Measurements from ENCODE around the gene DENND6B.
A peak's percentile ranks its signal among the peaks of the same experiment; 100 is the strongest.

The DENND6B gene

DNA sequence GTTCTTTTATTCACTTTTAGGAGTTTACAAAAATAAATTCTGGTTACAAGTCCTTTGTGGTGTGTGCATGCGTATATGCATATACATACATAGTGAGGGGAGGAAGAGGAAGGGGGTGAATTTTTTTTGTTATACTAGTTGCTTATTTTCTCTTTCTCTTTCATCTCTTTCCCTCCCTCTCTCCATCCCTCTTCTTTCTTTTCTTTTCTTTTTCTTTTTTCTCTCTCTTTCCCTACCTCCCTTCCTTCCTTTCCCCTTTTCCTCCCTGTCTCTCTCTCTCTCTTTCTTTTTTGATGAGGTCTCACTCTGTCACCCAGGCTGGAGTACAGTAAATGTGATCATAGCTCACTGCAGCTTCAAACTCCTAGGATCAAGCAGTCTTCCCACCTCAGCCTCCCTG lies 30.4 kb upstream of the DENND6B start:
- Histone ChIP-seq H3K36me3 (ENCODE audit: control insufficient read depth, insufficient read depth, low read length, severe bottlenecking) (peaks cover 23% of the 10 kb centered on the region), H3K27me3 (replicated peaks; ENCODE audit: control insufficient read depth, insufficient read depth, low read length) (no peaks in the 10 kb centered on the region), H3K4me1 (ENCODE audit: control insufficient read depth, insufficient read depth, low read length) (no peaks in the 10 kb centered on the region), H3K9me3 (ENCODE audit: control insufficient read depth, low read length) (no peaks in the 10 kb centered on the region), H3K4me3 (ENCODE audit: low read length) (no peak overlapping the region), H3K9ac (ENCODE audit: low read length) (no peak overlapping the region)
- no peak for DNase-seq (ENCODE audit: low read depth)

DNA sequence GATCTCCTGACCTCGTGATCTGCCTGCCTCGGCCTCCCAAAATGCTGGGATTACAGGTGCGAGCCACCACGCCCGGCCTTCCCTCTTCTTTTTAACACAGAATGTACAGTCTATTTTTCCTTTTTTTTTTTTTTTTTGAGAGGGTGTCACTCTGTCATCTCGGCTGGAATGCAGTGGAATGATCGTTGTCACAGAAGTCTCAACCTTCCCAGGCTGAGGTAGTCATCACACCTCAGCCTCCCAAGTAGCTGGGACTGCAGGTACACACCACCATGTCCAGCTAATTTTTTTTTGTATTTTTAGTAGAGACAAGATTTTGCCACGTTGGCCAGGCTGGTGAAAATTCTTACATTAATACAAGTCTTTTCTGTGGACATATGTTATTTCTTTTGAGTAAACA lies 29.4 kb upstream of the DENND6B start:
- Histone ChIP-seq H3K27me3 (replicated peaks; ENCODE audit: control insufficient read depth, insufficient read depth, low read length) (no peaks in the 10 kb centered on the region), H3K9me3 (ENCODE audit: control insufficient read depth, low read length) (no peaks in the 10 kb centered on the region), H3K4me1 (ENCODE audit: control insufficient read depth, insufficient read depth, low read length) (no peaks in the 10 kb centered on the region), H3K36me3 (ENCODE audit: control insufficient read depth, insufficient read depth, low read length, severe bottlenecking) (peaks cover 18% of the 10 kb centered on the region), H3K4me3 (ENCODE audit: low read length) (no peak overlapping the region), H3K9ac (ENCODE audit: low read length) (no peak overlapping the region)
- no peak for DNase-seq (ENCODE audit: low read depth)

DNA sequence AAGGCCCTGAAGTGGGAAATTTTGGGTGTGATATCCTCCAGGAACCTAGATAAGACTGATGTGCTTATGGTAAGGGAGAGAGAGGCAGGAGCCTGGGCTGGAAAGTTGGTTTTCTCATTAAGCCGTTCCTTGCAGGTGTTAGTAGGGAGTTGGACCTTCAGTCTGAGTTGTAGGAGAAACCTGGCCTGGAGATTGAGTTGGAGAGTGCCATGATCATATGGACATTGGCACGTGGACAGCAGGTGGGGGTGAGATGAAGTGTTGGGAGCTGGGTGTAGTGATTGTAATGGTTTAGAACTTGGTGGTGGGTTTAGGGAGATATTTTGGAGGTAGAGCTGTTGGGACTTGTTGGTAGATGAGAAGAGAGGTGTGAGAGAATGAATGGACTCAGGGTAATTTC lies 21.2 kb upstream of the DENND6B start:
- Histone ChIP-seq H3K9me3 (ENCODE audit: control insufficient read depth, low read length) (no peaks in the 10 kb centered on the region), H3K27me3 (replicated peaks; ENCODE audit: control insufficient read depth, insufficient read depth, low read length) (no peaks in the 10 kb centered on the region), H3K36me3 (ENCODE audit: control insufficient read depth, insufficient read depth, low read length, severe bottlenecking) (peaks cover 5% of the 10 kb centered on the region), H3K4me3 (ENCODE audit: low read length) (no peak overlapping the region), H3K9ac (ENCODE audit: low read length) (no peak overlapping the region), H3K4me1 (ENCODE audit: control insufficient read depth, insufficient read depth, low read length) (peaks cover 4% of the 10 kb centered on the region)
- DNase-seq (ENCODE audit: low read depth), result no peak

DNA sequence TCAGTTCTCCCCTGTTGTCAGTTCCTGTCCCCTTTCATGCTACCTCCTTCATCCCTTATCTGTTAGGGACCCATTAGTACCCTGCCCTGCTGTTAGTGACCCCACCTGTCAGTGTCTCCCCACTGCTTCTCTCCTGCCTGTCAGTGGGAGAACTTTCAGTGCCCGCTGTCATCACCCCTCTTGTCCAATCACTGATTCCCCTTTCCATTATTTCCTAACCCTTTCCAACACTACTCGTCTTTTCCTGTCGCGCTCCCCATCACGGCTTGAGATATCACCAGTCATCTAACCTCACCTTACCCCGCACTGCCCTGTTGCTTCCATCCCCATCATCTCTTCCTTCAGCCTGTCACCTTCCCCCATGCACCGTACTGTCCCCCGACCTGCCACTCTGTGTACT lies 20.3 kb upstream of the DENND6B start:
- Histone ChIP-seq H3K9me3 (ENCODE audit: control insufficient read depth, low read length) (no peaks in the 10 kb centered on the region), H3K36me3 (ENCODE audit: control insufficient read depth, insufficient read depth, low read length, severe bottlenecking) (no peaks in the 10 kb centered on the region), H3K27me3 (replicated peaks; ENCODE audit: control insufficient read depth, insufficient read depth, low read length) (no peaks in the 10 kb centered on the region), H3K4me3 (ENCODE audit: low read length) (no peak overlapping the region), H3K9ac (ENCODE audit: low read length) (no peak overlapping the region), H3K4me1 (ENCODE audit: control insufficient read depth, insufficient read depth, low read length) (peaks cover 7% of the 10 kb centered on the region)
- DNase-seq (ENCODE audit: low read depth), result no peak

DNA sequence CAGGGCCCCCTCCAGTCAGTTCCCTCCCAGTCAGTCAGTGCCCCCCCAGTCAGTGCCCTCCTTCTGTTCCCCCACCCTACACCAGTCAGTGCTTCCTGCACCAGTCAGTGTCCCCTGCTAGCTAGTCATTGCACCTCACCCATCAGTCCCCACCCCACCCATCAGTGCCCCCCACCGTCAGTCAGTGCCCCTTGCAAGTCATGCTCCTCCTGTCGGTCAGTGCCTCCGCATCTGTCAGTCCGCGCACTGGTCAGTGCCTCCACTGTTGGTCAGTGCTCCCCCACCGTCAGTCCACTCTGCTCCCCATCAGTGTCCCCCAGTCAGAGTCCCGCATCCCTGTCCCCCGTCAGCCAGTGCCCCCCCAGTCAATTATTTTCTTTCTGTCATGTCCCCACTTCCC lies 19.7 kb upstream of the DENND6B start:
- peaks cover 7% of the 10 kb centered on the region for H3K4me1 ChIP-seq (ENCODE audit: control insufficient read depth, insufficient read depth, low read length)
- no peaks in the 10 kb centered on the region for H3K27me3 ChIP-seq (replicated peaks; ENCODE audit: control insufficient read depth, insufficient read depth, low read length)
- no peaks in the 10 kb centered on the region for H3K9me3 ChIP-seq (ENCODE audit: control insufficient read depth, low read length)
- H3K4me3 ChIP-seq (ENCODE audit: low read length), result no peak overlapping the region
- DNase-seq (ENCODE audit: low read depth), result no peak
- no peak overlapping the region for H3K9ac ChIP-seq (ENCODE audit: low read length)
- no peaks in the 10 kb centered on the region for H3K36me3 ChIP-seq (ENCODE audit: control insufficient read depth, insufficient read depth, low read length, severe bottlenecking)

DNA sequence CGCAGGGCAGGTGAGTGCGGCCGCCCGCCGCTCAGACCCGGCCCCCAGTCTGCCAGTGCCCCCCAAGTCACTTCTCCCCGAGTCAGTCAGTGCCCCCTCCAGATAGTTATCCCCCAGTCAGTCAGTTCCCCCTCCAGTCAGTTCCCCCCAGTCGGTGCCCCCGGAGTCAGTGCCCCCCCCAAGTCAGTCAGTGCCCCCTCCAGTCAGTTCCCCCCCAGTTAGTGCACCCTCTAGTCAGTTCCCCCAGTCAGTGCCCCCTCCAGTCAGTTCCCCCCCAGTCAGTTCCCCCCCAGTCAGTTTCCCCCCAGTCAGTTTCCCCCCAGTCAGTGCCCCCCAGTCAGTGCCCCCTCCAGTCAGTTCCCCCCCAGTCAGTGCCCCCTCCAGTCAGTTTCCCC lies 16.7 kb upstream of the DENND6B start:
- no peak for DNase-seq (ENCODE audit: low read depth)
- H3K4me3 ChIP-seq (ENCODE audit: low read length), result peak overlapping the region; percentile 90
- peak overlapping the region; percentile 93 for H3K9ac ChIP-seq (ENCODE audit: low read length)
- no peaks in the 10 kb centered on the region for H3K9me3 ChIP-seq (ENCODE audit: control insufficient read depth, low read length)
- H3K4me1 ChIP-seq (ENCODE audit: control insufficient read depth, insufficient read depth, low read length), result peaks cover 7% of the 10 kb centered on the region
- H3K27me3 ChIP-seq (replicated peaks; ENCODE audit: control insufficient read depth, insufficient read depth, low read length), result no peaks in the 10 kb centered on the region
- no peaks in the 10 kb centered on the region for H3K36me3 ChIP-seq (ENCODE audit: control insufficient read depth, insufficient read depth, low read length, severe bottlenecking)

DNA sequence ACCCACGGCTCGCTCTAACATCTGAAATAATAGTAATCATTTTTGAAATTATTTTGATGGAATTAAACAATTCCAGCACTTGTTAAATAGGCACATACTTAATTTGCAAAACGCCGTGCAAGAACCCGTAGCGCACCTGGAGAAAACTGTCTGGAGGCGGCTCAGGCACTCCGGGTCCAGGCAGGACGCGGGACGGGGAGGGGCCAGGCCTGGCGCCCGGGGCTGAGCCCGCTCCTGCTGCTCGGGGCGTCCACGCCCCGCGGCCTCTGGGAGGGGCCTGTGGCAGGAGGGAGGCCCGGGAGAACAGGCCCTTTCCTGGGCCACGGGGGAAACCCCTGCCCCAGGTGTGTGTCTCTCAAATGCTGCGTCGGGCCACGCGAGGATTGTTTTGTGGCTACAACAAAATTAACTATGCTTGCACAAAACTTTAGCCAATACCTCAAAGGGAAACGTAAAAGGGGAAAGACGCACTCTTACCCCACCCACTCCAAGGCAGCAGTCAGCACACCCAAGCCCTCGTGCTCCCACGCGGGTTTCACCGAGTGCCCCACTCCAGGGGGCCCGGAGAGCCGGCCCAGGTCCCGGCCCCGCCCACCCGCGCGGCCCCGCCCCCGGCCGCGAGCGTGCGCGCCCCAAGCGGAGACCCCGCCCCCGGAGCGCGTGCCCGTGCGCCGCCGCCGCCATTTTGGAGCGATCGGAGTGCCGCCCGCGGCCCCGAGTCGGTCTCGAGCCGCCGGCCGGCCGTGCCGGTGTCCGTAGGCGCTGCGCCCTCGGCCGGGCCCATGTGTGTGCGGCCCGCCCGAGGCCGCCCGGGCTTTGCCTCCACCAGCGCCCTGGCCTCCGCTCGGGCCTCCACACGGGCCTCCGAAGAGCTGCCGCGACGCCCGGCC lies 16.1 kb upstream of the DENND6B start, which contains the start of gene PPP6R2:
TSS of gene PPP6R2 (plus strand) at position 677 of the 890 bp plus-strand sequence. CDS start 50,582 bp downstream, outside the sequence.
- Histone ChIP-seq H3K9ac (ENCODE audit: low read length) (peak within 1 kb of the TSS; percentile 93), H3K9me3 (ENCODE audit: control insufficient read depth, low read length) (no peaks in the 10 kb centered on the region), H3K36me3 (ENCODE audit: control insufficient read depth, insufficient read depth, low read length, severe bottlenecking) (no peaks in the 10 kb centered on the region), H3K4me1 (ENCODE audit: control insufficient read depth, insufficient read depth, low read length) (peaks cover 7% of the 10 kb centered on the region), H3K27me3 (replicated peaks; ENCODE audit: control insufficient read depth, insufficient read depth, low read length) (no peaks in the 10 kb centered on the region), H3K4me3 (ENCODE audit: low read length) (peak within 1 kb of the TSS; percentile 90)
- DNase-seq (ENCODE audit: low read depth), result peak; percentile 91

DNA sequence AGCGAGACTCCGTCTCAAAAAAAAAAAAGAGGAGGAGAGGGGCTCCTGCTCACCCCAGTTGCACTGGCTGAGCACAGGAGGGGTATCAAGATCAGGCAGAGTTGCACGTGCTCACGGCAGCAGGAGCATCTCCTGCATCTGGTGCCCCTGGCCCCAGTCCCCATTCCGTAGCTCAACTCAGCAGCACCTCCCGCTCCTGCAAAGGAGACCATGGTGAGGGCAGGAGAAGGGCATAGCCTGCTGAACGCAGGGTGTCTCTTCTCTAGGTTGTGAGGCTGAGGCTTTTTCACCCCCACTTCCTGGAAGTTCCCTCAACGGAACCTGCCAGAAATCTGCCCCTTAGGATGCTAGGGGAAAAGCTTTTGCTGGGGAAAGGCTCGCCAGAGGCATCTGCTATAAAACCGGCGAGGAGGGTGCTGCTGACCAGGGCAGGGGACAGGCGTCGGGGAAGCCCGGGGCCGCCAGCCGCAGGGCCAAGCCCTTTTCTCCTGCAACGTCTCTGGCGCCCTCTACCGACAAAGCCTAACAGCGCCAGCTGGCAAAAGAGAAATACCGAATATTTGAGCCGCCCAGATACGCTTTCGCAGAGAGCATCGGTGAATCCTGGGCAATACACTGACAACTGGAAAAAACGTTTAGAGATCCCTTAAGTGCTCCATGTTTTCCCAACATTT lies 15.3 kb upstream of the DENND6B start:
- DNase-seq (ENCODE audit: low read depth), result peak; percentile 97
- Histone ChIP-seq H3K9ac (ENCODE audit: low read length) (peak overlapping the region; percentile 93), H3K9me3 (ENCODE audit: control insufficient read depth, low read length) (no peaks in the 10 kb centered on the region), H3K36me3 (ENCODE audit: control insufficient read depth, insufficient read depth, low read length, severe bottlenecking) (no peaks in the 10 kb centered on the region), H3K27me3 (replicated peaks; ENCODE audit: control insufficient read depth, insufficient read depth, low read length) (no peaks in the 10 kb centered on the region), H3K4me3 (ENCODE audit: low read length) (peak overlapping the region; percentile 90), H3K4me1 (ENCODE audit: control insufficient read depth, insufficient read depth, low read length) (peaks cover 7% of the 10 kb centered on the region)

DNA sequence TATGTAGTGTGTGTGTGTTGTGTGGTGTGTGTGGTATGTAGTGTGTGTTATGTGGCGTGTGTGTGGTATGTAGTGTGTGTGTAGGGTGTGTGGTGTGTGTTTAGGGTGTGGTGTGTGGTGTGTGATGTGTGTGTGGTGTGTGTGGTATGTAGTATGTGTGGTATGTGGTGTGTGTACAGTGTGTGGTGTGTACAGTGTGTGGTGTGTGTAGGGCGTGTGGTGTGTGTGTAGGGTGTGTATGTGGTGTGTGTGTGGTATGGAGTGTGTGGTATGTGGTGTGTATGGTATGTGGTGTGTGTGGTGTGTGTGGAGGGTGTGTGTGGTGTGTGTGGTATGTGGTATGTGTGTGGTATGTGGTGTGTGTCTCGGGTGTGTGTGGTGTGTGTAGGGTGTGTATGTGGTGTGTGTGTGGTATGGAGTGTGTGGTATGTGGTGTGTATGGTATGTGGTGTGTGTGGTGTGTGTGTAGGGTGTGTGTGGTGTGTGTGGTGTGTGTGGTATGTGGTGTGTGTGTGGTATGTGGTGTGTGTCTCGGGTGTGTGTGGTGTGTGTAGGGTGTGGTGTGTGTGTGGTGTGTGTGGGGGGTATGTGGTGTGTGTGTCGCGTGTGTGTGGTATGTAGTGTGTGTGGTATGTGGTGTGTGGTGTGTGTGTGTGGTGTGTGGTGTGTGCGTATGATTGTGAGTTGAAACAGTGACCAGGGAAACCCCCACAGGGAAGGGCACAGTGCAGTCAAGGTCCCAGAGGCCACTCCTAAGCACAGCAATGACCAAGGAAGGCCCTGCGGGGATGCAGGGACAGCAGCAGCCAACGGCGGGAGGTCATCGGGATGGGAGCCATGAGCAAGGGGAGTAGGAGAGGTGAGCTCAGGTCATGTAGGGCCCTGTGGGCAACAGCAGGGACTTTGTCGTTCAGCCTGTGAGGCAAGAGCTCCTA lies 13.4 kb upstream of the DENND6B start:
- Histone ChIP-seq H3K4me3 (ENCODE audit: low read length) (no peak overlapping the region), H3K9ac (ENCODE audit: low read length) (no peak overlapping the region), H3K9me3 (ENCODE audit: control insufficient read depth, low read length) (no peaks in the 10 kb centered on the region), H3K27me3 (replicated peaks; ENCODE audit: control insufficient read depth, insufficient read depth, low read length) (no peaks in the 10 kb centered on the region), H3K36me3 (ENCODE audit: control insufficient read depth, insufficient read depth, low read length, severe bottlenecking) (no peaks in the 10 kb centered on the region), H3K4me1 (ENCODE audit: control insufficient read depth, insufficient read depth, low read length) (peaks cover 3% of the 10 kb centered on the region)
- no peak for DNase-seq (ENCODE audit: low read depth)

DNA sequence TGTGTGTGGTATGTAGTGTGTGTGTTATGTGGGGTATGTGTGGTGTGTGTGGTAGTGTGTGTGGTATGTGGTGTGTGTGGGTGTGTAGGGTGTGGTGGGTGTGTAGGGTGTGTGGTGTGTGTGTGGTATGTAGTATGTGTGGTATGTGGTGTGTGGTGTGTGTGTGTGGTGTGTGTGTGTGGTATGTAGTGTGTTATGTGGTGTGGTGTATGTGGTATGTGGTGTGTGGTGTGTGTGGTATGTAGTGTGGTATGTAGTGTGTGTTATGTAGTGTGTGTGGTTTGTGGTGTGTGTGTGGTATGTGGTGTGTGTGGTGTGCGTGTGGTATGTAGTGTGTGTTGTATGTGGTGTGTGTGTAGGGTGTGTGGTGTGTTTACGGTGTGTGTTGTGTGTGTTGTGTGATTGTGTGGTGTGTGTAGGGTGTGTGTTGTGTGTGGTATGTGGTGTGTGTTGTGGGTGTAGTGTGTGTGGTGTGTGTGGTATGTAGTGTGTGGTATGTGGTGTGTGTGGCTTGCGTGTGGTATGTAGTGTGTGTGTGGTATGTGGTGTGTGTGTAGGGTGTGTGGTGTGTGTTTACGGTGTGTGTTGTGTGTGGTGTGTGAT lies 12.1 kb upstream of the DENND6B start:
- H3K36me3 ChIP-seq (ENCODE audit: control insufficient read depth, insufficient read depth, low read length, severe bottlenecking), result no peaks in the 10 kb centered on the region
- DNase-seq (ENCODE audit: low read depth), result no peak
- no peaks in the 10 kb centered on the region for H3K27me3 ChIP-seq (replicated peaks; ENCODE audit: control insufficient read depth, insufficient read depth, low read length)
- H3K9ac ChIP-seq (ENCODE audit: low read length), result peak overlapping the region; percentile 5
- H3K4me3 ChIP-seq (ENCODE audit: low read length), result no peak overlapping the region
- no peaks in the 10 kb centered on the region for H3K9me3 ChIP-seq (ENCODE audit: control insufficient read depth, low read length)
- peaks cover 3% of the 10 kb centered on the region for H3K4me1 ChIP-seq (ENCODE audit: control insufficient read depth, insufficient read depth, low read length)

All from adipocyte (in vitro differentiated cells).